Measurements from ENCODE around the gene SCAANT1.

GRCh38 chr3:63908081-63908736 lies 4.0 kb downstream of the SCAANT1 start:
- no peak for TF ChIP-seq CTCF (IDR thresholded peaks at IDR 0.05)
- TF ChIP-seq POLR2A (IDR thresholded peaks at IDR 0.05): no peak
